Gastrocnemius medialis (tissue), 4 donors: Measurements from ENCODE around the gene IGFBPL1.

Experiments
- POLR2A ChIP-seq, 2 donors: fragments of 450-650 bp; IDR thresholded peaks; one replicate each; pipeline ENCODE4 v1.6.1; 2017; ENCODE audit warnings: antibody characterized with exemption in 2 of 2, mild to moderate bottlenecking in 2 of 2, moderate library complexity in 2 of 2
- TF ChIP-seq, protein P1 (sequence below), 5 experiments: fragments of 450-650 bp in 3 of 5; fragments of 200-600 bp in 2 of 5; sonication (generic) in 2 of 5; IDR thresholded peaks in 4 of 5; conservative IDR thresholded peaks in 1 of 5; 1 replicate in 4 of 5; 2 replicates in 1 of 5; pipeline ENCODE4 v1.5.1; 2016 to 2019; ENCODE audit warnings: antibody characterized with exemption in 5 of 5, mild to moderate bottlenecking in 3 of 5, moderate library complexity in 3 of 5

DNA sequence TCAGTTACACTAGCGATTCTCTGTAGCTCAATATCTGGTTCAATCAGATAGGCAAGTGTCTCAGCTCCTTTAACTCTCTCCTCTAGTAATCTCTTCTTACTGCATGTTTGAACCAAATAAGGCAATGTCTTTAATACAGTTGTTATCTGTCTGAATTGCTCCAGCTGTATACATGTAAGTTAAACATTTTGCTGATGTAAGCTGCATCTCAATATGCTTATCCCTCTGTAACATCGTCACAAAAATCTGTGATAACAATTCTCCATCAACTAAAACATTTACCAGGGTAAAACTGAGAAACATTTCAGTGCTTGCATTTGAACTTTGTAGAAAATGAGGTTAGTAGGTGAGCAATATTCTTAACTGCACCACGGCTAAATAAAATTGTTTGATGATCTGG is 29.6 kb upstream of the IGFBPL1 start:
- TF ChIP-seq, protein P1, sequence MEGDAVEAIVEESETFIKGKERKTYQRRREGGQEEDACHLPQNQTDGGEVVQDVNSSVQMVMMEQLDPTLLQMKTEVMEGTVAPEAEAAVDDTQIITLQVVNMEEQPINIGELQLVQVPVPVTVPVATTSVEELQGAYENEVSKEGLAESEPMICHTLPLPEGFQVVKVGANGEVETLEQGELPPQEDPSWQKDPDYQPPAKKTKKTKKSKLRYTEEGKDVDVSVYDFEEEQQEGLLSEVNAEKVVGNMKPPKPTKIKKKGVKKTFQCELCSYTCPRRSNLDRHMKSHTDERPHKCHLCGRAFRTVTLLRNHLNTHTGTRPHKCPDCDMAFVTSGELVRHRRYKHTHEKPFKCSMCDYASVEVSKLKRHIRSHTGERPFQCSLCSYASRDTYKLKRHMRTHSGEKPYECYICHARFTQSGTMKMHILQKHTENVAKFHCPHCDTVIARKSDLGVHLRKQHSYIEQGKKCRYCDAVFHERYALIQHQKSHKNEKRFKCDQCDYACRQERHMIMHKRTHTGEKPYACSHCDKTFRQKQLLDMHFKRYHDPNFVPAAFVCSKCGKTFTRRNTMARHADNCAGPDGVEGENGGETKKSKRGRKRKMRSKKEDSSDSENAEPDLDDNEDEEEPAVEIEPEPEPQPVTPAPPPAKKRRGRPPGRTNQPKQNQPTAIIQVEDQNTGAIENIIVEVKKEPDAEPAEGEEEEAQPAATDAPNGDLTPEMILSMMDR (IDR thresholded peaks at IDR 0.05 in 4 of 5, conservative IDR thresholded peaks at IDR 0.05 in 1 of 5) = no peak
- no peak for TF ChIP-seq POLR2A (IDR thresholded peaks at IDR 0.05)
